ENCODE results near the gene NSUN6. TPM values are rescaled to one million over a fixed set of nuclear protein-coding genes. Genes with fewer than 3 reads are reported as not detected.

The NSUN6 gene
- total RNA-seq, 4 donors from 2014 or later, result 8.0 to 27.8 (median 11.4) TPM

DNA sequence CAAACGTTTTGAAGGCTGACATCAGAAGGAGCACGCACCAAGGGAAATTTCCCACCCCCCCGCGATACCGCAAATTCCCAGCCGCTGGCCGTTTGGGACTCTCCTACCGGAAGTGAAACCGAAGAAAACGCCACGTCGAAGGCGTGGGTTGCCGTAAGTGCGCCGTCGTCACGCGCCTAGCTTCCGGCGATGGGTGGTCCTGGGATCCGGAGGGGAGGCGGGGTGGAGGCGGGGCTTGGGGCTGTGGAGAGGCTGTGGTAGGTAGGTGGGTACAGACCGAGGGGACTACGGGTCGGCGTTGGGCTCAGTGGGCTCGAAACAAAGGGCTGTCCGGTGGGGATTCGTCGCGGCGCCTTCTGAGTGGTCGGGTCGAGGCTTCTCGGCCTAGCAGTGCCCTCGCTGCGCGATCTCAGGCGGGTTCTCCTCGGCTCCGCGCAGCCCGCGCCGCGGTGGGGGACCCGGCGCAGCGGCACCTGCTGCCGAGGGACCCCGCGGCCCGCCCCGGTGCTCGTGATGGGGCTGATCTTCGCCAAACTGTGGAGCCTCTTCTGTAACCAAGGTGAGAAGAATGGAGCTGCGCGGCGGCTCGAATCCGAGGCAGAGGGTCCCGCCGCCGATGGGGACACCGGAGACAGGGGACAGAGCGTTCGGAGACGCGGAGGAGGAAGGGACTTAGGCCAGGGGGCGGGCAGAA, 7.9 kb upstream of the NSUN6 start, which contains the start of gene ARL5B:
Gene ARL5B (plus strand): TSS at position 307 of the 694 bp plus-strand sequence. CDS start 207 bp downstream, at position 514.
- peak in 1 of 2 donors; percentile 31 for TF ChIP-seq POLR2A (IDR thresholded peaks at IDR 0.05)
- TF ChIP-seq CTCF (IDR thresholded peaks at IDR 0.05), result no peak
- peak; percentile 72 for TF ChIP-seq EP300 (IDR thresholded peaks at IDR 0.05)
- peak; percentile 67 to 89 (median 82) for TF ChIP-seq POLR2AphosphoS5 (IDR thresholded peaks at IDR 0.05)
- DNase-seq (ENCODE audit: low spot score in 2 of 2), result peak; percentile 99
- H3K27me3 ChIP-seq, result no peaks in the 10 kb centered on the region
- H3K4me3 ChIP-seq, result peak within 1 kb of the TSS; percentile 93
- WGBS, result 0% methylated on average over 31 of the region's 72 CpGs
- no peaks in the 10 kb centered on the region for H3K36me3 ChIP-seq
- no peaks in the 10 kb centered on the region for H3K9me3 ChIP-seq
- H3K27ac ChIP-seq, result peak within 1 kb of the TSS; percentile 96
- peaks cover 26% of the 10 kb centered on the region for H3K4me1 ChIP-seq

- Histone ChIP-seq H3K4me3 (peak overlapping the region; percentile 93), H3K27me3 (no peaks in the 10 kb centered on the region), H3K36me3 (no peaks in the 10 kb centered on the region), H3K4me1 (peaks cover 26% of the 10 kb centered on the region), H3K27ac (peak overlapping the region; percentile 96), H3K9me3 (no peaks in the 10 kb centered on the region)
- TF ChIP-seq EP300 (IDR thresholded peaks at IDR 0.05) (no peak), CTCF (IDR thresholded peaks at IDR 0.05) (no peak), POLR2AphosphoS5 (IDR thresholded peaks at IDR 0.05) (no peak), POLR2A (IDR thresholded peaks at IDR 0.05) (no peak)
- DNase-seq (ENCODE audit: low spot score in 2 of 2), result peak in 1 of 2 donors; percentile 69
- 13% methylated on average over 23 of the region's 23 CpGs for WGBS
Measured at GRCh38 chr10:18658271-18659124, 7.1 kb upstream of the NSUN6 start.

DNA sequence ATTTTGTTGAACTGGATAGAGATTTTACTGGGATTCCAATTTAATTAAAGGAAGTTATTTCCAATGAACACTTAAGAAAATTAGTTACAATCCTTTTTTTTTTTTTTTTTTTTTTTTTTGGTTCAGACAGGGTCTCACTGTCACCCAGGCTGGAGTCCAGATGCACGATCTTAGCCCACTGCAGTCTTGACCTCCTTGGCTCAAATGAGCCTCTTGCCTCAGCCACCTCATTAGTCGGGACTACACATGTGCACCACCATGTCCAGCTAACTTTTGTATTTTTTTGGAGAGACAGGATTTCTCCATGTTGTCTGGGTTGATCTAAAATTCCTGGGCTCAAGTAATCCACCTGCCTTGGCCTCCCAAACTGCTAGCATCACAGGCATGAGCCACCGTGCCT, 5.3 kb upstream of the NSUN6 start:
- H3K27ac ChIP-seq, result no peak overlapping the region
- H3K27me3 ChIP-seq, result no peaks in the 10 kb centered on the region
- H3K9me3 ChIP-seq, result no peaks in the 10 kb centered on the region
- no peak overlapping the region for H3K4me3 ChIP-seq
- WGBS, result 75% methylated on average over 3 of the region's 3 CpGs
- no peak for DNase-seq (ENCODE audit: low spot score in 2 of 2)
- TF ChIP-seq POLR2AphosphoS5 (IDR thresholded peaks at IDR 0.05) (no peak), POLR2A (IDR thresholded peaks at IDR 0.05) (no peak), CTCF (IDR thresholded peaks at IDR 0.05) (no peak), EP300 (IDR thresholded peaks at IDR 0.05) (no peak)
- H3K36me3 ChIP-seq, result no peaks in the 10 kb centered on the region
- peaks cover 27% of the 10 kb centered on the region for H3K4me1 ChIP-seq

- TF ChIP-seq CTCF (IDR thresholded peaks at IDR 0.05) (no peak), EP300 (IDR thresholded peaks at IDR 0.05) (no peak), POLR2A (IDR thresholded peaks at IDR 0.05) (no peak), POLR2AphosphoS5 (IDR thresholded peaks at IDR 0.05) (no peak)
- DNase-seq (ENCODE audit: low spot score in 2 of 2), result no peak
- Histone ChIP-seq H3K27ac (no peak overlapping the region), H3K36me3 (no peaks in the 10 kb centered on the region), H3K4me3 (no peak overlapping the region), H3K4me1 (peaks cover 31% of the 10 kb centered on the region), H3K9me3 (no peaks in the 10 kb centered on the region), H3K27me3 (no peaks in the 10 kb centered on the region)
- 94% methylated on average over 3 of the region's 3 CpGs for WGBS
Measured at GRCh38 chr10:18653112-18653511, 1.7 kb upstream of the NSUN6 start.
